Activated naive CD4-positive, alpha-beta T cell treated with anti-CD3 and anti-CD28 coated beads, Interleukin-2, amount 50 U/mL, for 24 hours (primary cell): ENCODE results near the gene GNPTAB.

ENCODE experiments used
- H3K27ac Mint-ChIP-seq: one replicate; pipeline ENCODE4 v1.8.0; 2021; ENCODE audit warnings: mild to moderate bottlenecking, mixed read lengths
- H3K27me3 Mint-ChIP-seq: one replicate; pipeline ENCODE4 v1.8.0; 2021; ENCODE audit warnings: mixed read lengths
- H3K36me3 Mint-ChIP-seq: one replicate; pipeline ENCODE4 v1.8.0; 2021; ENCODE audit warnings: mixed read lengths
- H3K4me1 Mint-ChIP-seq: one replicate; pipeline ENCODE4 v1.8.0; 2021; ENCODE audit warnings: mixed read lengths
- H3K4me3 Mint-ChIP-seq: one replicate; pipeline ENCODE4 v1.8.0; 2021; ENCODE audit warnings: mild to moderate bottlenecking, mixed read lengths
- H3K9me3 Mint-ChIP-seq: one replicate; pipeline ENCODE4 v1.8.0; 2021; ENCODE audit warnings: mixed read lengths

The GNPTAB gene

DNA sequence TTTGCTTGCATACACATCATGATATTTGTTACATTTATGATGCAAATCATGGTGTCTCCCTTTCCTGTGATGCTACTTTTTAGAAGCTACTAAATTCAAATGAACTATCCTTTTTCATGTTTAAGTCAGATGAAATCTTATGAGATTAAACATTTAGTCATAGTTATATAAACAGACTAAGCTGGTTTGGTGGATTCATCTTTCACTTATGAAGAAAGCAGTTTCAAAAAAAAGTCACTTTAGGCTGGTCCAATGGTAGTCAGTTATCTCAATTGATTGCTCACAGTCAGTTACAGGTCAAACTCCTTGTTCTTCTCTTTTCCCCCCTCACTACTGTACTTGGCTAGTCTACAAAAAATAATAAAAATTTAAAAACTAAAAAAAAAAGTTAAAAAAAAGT lies 111.2 kb downstream of the GNPTAB start:
- Mint-ChIP-seq H3K27me3 (no peaks in the 10 kb centered on the region), H3K36me3 (no peaks in the 10 kb centered on the region), H3K27ac (no peak overlapping the region), H3K9me3 (no peaks in the 10 kb centered on the region), H3K4me3 (no peak overlapping the region), H3K4me1 (no peaks in the 10 kb centered on the region)

DNA sequence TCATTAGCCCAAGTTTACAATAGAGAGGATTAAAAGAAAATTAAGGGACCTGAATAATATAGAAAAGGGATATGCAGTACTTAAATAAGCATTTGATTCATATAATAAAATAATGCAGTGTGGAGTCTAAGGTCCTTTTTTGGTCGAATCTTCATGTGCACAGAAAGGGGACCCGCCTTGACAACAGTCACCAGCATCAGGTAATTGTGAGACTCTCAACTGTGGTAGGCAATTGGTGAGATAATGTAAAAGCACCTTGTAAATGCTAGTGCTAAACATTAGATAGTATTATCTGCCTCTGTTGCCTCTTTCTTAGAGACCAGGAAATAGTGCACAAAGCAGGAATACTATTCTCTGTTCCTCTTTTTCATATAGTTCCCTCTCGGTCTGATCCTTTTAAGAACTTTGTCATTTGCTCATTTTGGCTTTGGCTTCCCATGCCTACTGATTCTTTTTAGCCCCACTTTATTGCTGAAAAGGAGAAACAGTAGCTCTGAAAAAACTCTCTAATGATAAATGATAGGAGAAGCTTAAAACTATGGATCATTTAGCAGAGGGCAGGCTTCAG lies 115.8 kb downstream of the GNPTAB start:
- Mint-ChIP-seq H3K4me1 (peaks cover 3% of the 10 kb centered on the region), H3K36me3 (no peaks in the 10 kb centered on the region), H3K27ac (no peak overlapping the region), H3K27me3 (no peaks in the 10 kb centered on the region), H3K9me3 (no peaks in the 10 kb centered on the region), H3K4me3 (no peak overlapping the region)

DNA sequence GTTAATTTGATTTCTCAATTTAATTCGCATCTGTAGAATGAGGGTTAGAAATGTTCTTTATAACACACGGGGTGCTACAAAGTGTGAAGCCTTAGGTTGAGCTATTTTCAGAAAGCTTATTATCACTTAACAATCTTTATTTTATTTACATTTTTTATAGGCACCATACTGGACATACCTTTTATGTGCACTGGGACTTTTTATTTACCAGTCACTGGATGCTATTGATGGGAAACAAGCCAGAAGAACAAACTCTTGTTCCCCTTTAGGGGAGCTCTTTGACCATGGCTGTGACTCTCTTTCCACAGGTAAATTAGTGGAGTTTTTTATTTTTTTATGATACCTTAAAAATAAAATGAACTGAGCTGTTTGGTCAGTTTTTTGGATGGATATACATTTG lies 116.8 kb downstream of the GNPTAB start:
- Mint-ChIP-seq H3K27ac (no peak overlapping the region), H3K36me3 (no peaks in the 10 kb centered on the region), H3K9me3 (no peaks in the 10 kb centered on the region), H3K4me3 (no peak overlapping the region), H3K4me1 (peaks cover 9% of the 10 kb centered on the region), H3K27me3 (no peaks in the 10 kb centered on the region)

DNA sequence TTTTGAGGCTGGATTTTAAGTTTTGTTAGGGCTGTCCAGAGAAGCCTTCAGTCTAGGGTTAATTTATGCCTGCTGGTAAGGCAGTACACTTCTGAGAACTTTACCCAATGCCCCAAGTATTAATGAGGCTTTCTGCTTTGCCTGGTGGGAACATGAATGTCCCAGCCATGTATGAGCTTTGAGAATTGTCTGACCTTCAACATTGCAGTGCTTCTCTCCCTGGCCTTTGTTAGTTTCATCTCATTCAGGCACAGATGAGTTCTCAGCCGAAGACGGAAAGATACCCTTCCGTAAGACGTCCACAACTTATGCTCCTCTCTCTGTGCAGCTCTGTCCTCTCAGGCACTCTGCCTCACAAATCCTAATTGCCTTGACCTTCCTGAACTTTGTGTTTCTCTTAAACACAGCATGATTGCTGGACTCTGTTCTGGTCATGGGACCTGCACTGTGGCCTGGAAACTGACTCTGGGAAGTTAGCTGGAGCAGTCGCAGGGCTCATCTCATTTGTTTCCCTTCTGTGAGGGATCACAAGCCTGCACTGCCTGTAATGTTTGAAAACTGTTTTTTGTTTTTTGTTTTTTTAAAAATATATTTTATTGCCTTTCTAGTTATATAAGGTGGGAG lies 117.6 kb downstream of the GNPTAB start:
- Mint-ChIP-seq H3K4me1 (peaks cover 9% of the 10 kb centered on the region), H3K27me3 (no peaks in the 10 kb centered on the region), H3K9me3 (no peaks in the 10 kb centered on the region), H3K4me3 (no peak overlapping the region), H3K36me3 (no peaks in the 10 kb centered on the region), H3K27ac (no peak overlapping the region)

DNA sequence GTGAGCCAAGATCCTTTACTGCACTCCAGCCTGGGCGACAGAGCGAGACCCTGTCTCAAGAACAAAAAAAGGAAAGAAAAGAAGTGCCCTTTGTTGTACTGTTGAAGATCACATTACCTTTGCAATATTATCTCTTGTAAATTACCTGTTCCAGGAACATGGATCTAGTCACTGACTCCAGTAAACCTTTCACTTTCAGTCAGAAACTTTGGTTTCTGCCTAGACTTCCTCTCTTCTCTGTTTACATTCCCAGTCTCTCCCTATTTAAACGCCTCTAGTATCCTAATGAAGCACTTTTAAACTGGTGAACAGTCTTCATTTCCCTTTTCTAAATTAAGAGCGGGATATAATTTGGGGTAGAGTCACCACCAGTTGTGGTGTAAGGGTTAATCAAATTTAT lies 120.5 kb downstream of the GNPTAB start:
- Mint-ChIP-seq H3K27ac (no peak overlapping the region), H3K4me1 (peaks cover 20% of the 10 kb centered on the region), H3K27me3 (no peaks in the 10 kb centered on the region), H3K9me3 (no peaks in the 10 kb centered on the region), H3K36me3 (no peaks in the 10 kb centered on the region), H3K4me3 (no peak overlapping the region)

DNA sequence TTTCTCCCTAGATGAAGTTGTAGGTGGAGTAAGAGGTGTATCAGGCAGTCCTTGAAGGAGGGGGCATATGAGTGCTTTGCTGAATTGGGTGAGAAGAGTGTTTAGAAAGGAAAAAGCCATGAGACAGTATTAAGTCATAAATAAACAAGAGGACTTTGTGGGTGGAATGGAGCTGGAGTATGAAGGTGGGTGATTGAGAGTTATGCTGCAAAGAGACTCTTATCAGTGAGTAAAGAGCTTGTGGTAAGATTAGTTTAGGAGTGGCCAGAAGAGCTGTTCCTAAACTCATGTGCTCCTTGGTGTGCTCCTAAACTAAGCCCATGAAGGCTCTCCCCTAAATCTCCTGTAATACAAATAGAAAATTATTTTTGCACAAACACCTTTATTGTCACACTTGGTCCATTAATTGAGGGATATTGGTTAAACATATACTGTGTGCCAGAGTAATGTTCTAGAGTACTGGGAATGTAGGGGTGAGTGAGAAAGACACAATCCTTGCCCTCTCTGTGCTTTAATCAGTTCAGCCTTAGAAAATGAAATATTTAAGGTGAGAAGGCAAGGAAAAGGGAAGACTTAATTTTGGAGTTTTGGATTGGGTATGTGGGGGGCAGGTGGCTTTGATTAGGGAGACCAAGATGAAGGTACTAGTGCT lies 123.5 kb downstream of the GNPTAB start:
- no peaks in the 10 kb centered on the region for H3K9me3 Mint-ChIP-seq
- H3K27me3 Mint-ChIP-seq: no peaks in the 10 kb centered on the region
- H3K4me1 Mint-ChIP-seq: peaks cover 20% of the 10 kb centered on the region
- H3K27ac Mint-ChIP-seq: peak overlapping the region; percentile 0
- H3K4me3 Mint-ChIP-seq: no peak overlapping the region
- no peaks in the 10 kb centered on the region for H3K36me3 Mint-ChIP-seq

DNA sequence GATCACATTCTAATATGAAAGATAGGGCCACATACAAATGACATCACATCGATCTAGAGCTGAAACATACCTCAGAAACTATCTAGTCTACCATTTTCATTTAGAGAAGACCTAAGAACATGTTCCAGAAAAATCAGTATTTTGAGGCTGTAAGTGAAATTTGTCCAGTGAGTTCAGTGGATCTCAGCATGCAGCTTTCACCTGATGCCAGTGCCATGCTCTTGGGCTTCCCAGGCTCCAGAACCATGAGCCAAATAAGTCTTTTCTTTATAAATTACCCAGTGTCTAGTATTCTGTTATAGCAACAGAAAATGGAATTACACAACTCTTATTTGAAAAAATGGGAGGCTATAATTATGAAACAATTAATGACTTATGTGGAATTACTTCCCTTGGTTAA lies 124.4 kb downstream of the GNPTAB start:
- no peaks in the 10 kb centered on the region for H3K27me3 Mint-ChIP-seq
- no peak overlapping the region for H3K4me3 Mint-ChIP-seq
- no peaks in the 10 kb centered on the region for H3K9me3 Mint-ChIP-seq
- H3K27ac Mint-ChIP-seq: no peak overlapping the region
- H3K36me3 Mint-ChIP-seq: no peaks in the 10 kb centered on the region
- H3K4me1 Mint-ChIP-seq: peaks cover 22% of the 10 kb centered on the region

DNA sequence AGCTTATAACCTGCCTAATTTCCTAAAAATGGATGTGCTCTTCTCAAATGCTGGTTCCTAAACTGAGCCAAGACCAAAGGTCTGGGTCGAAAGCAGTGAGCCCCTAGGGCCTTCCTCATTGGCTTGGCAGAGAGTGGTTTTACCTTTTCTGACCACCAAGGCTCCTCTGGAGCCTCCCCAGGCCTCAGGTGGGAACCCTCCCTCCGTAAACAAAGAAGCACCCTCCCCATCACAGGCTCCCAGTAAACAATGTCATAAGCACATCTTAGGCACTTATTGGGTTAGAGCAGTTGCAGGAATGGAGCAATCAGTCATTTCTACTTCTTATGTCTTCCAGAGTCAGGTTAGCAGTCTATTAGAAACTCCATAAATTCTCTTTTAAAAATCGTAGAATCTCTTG lies 127.3 kb downstream of the GNPTAB start:
- Mint-ChIP-seq H3K27me3 (no peaks in the 10 kb centered on the region), H3K36me3 (no peaks in the 10 kb centered on the region), H3K27ac (no peak overlapping the region), H3K9me3 (no peaks in the 10 kb centered on the region), H3K4me3 (no peak overlapping the region), H3K4me1 (peaks cover 28% of the 10 kb centered on the region)

DNA sequence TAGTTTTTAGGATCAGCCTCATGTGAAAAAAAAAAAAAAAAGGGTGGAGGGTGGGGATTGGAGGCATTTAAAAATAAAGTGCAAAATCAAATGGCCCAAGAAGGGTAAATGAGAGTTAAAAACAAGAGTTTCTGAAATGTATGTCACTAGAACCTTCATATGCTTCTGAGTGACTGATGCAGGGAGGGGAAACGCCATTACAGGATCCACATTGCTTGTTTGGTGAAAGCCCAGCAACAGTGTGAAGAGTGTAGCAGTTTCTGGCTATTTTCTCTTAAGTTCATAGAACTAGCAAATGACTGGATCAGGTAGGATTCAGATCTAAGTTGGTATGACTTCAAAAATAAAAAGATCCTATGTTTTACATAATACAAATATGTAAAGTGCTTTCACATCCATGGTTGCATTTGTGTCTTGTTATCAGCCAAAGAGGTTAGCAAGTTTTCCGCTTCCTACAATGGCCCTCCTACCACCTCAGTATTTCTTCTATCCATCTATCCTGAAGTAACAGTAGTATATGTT lies 130.4 kb downstream of the GNPTAB start:
- H3K4me1 Mint-ChIP-seq: peaks cover 31% of the 10 kb centered on the region
- no peaks in the 10 kb centered on the region for H3K9me3 Mint-ChIP-seq
- no peaks in the 10 kb centered on the region for H3K36me3 Mint-ChIP-seq
- no peak overlapping the region for H3K27ac Mint-ChIP-seq
- H3K4me3 Mint-ChIP-seq: no peak overlapping the region
- no peaks in the 10 kb centered on the region for H3K27me3 Mint-ChIP-seq

DNA sequence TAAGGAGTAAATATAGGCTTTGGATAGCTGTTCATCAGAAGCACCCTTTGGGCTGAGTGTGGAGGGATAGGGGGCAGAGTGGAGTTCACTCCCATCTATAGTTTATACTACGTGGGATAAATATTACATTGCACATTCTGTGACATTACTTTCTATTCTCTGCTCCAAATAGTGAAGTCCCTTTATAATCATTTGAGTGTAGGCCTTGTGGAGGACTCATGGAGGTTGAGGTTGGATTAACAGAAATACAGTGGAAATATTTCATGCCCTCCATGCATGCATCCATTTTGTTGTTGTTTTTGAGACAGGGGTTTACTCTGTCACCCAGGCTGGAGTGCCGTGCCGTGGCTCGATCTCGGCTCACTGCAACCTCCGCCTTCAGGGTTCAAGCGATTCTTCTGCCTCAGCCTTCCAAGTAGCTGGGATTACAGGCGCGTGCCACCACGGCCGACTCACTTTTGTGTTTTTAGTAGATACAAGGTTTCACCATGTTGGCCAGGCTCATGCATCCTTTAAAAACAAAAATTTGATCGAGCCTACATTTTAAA lies 131.9 kb downstream of the GNPTAB start:
- peaks cover 32% of the 10 kb centered on the region for H3K4me1 Mint-ChIP-seq
- H3K27ac Mint-ChIP-seq: peak overlapping the region; percentile 93
- H3K36me3 Mint-ChIP-seq: no peaks in the 10 kb centered on the region
- H3K9me3 Mint-ChIP-seq: no peaks in the 10 kb centered on the region
- peak overlapping the region; percentile 89 for H3K4me3 Mint-ChIP-seq
- H3K27me3 Mint-ChIP-seq: no peaks in the 10 kb centered on the region

DNA sequence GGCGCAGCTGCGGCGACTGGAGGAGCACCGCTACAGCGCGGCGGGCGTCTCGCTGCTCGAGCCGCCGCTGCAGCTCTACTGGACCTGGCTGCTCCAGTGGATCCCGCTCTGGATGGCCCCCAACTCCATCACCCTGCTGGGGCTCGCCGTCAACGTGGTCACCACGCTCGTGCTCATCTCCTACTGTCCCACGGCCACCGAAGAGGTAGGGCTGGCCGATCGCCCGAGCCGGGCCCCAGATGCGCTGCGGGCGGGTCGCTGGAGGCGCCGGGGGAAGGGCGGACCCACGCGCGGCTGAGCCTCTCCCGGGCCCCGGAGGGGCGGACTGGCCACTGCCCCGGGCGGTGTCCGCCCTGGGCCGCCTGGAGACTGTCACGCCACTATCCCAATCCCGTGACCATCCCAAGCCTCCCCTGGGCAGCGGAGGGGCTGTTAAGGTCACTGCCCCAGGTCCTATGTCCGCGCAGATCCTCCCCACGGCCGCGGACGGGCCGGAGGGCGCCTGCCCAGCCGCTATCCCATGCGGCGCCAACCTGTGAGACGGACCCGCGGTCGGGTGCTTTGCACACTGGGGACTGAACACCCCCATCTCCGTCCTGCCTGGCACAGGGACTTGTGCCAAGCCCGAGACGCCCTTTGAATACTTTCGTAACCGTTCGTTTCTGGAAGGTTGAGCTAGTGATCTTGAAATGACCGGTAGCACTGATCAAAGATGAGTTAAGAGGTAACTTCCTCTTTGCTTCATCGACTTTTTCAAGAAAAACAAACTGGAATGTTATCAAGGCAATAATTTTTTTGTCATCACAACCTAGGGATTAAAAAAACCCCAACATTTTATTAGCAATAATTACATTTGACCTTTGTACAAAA lies 132.6 kb downstream of the GNPTAB start:
- H3K4me3 Mint-ChIP-seq: peak overlapping the region; percentile 89
- peaks cover 32% of the 10 kb centered on the region for H3K4me1 Mint-ChIP-seq
- no peaks in the 10 kb centered on the region for H3K27me3 Mint-ChIP-seq
- no peaks in the 10 kb centered on the region for H3K9me3 Mint-ChIP-seq
- H3K36me3 Mint-ChIP-seq: no peaks in the 10 kb centered on the region
- H3K27ac Mint-ChIP-seq: peak overlapping the region; percentile 93

DNA sequence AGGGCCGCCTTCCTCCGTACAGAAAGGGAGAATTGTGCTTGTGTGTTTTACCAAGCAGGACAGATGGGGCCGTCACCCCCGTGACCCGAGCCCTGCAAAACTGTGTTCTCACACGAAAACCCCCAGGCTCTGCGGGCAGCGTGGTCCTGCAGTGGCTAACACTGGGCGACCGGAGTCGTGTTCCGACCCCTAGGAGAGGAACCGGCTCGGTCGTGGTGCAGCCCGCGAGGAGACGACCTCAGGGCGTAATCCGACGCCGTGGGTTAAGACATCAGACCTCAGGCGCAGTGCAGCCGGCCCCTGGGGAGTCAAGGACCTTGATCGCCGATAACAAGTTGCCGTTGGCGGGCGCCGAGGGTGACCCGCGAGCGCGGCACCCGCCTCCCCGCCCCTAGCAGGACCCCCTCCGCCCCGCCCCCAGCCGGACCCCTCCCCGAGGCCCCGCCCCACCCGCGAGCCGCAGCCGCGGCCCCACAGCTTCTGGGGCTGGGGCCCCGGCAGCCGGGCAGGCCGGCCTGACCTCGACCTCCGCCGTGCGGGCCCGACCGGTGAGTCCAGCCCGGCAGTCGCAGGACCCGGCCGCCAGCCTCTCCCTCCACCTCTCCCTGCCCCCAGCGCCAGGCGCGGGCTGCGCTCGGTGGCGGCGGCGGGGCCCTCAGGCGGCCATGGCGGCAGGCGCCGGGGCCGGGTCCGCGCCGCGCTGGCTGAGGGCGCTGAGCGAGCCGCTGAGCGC lies 133.4 kb downstream of the GNPTAB start, which contains the start of gene CHPT1:
CHPT1 (plus strand) TSS at position 444 of the 733 bp plus-strand sequence; CDS start at position 666, 222 bp downstream.
- H3K27ac Mint-ChIP-seq: peak within 1 kb of the TSS; percentile 93
- H3K9me3 Mint-ChIP-seq: no peaks in the 10 kb centered on the region
- peak within 1 kb of the TSS; percentile 90 for H3K4me3 Mint-ChIP-seq
- peaks cover 32% of the 10 kb centered on the region for H3K4me1 Mint-ChIP-seq
- H3K36me3 Mint-ChIP-seq: no peaks in the 10 kb centered on the region
- no peaks in the 10 kb centered on the region for H3K27me3 Mint-ChIP-seq

DNA sequence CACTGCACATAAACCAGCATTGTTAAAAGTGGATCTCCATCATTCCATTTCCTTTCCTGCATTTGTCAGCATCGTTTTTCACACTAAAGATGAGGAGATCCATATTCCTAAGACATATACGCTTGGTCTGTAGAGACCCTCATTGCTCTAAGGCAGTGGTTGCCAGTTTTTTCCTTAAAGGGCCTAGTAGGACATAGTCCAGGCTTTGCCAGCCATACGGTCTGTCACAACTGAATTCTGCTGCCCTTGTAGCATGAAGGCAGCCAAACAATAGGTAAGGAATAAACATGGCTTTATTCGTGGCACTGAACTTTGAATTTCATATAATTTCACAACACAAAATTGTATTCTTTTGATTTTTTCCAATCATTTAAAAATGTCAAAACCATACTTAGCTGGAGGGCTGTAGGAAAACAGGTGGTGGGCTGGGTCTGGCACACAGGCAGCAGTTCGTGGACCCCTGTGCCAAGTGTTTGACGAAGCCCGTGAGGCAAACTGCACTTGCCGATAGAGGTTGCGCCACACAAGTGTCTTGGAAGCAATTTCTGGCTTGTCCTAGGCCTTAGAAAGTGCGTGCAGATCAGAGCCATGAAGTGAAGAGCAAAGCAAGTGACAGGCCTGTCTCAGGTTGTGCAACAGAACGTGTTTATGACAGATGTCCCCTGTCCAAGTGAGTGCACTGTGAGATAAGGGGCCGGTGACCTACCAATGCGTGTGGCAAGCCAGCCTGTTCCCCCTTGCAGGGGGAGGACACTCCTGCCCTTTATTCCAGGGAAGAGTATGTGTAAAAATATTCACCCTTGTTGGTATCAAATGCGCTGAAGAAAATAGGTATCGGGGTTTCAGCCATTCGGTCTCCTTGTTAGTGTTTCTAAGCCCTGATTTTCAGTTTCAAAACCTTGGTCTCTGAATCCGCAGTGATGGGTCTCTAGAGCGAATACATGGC lies 134.2 kb downstream of the GNPTAB start:
- Mint-ChIP-seq H3K27ac (peak overlapping the region; percentile 10), H3K27me3 (no peaks in the 10 kb centered on the region), H3K9me3 (no peaks in the 10 kb centered on the region), H3K36me3 (no peaks in the 10 kb centered on the region), H3K4me1 (peaks cover 31% of the 10 kb centered on the region), H3K4me3 (peak overlapping the region; percentile 90)

DNA sequence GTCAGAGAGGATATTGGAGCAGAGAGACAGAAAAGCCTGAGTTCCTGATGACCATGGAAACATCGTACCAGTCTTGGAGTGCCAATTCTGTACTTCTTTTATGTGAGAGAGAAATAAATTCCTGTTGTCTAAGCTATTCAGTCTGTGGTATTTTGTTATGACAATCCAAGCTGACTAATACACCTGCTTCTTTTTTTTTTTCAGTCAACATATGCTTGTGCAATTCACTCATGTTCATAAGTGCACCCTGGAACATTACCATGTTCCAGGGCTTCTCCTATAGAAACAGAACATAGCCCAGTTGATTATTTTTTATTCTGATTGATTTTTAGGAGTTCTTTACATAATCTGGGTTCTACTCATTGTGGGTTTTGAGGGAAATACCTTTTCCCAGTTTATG lies 135.1 kb downstream of the GNPTAB start:
- Mint-ChIP-seq H3K4me3 (no peak overlapping the region), H3K9me3 (no peaks in the 10 kb centered on the region)

More for the DNA sequence above, 135.1 kb downstream of the GNPTAB start:
- Mint-ChIP-seq H3K27me3 (no peaks in the 10 kb centered on the region), H3K36me3 (no peaks in the 10 kb centered on the region), H3K27ac (no peak overlapping the region), H3K4me1 (peaks cover 25% of the 10 kb centered on the region)
